K562 (cell line): Measurements from ENCODE around the gene CELSR1. TPM values are rescaled to one million over a fixed set of nuclear protein-coding genes. Genes with fewer than 3 reads are reported as not detected.
A peak's percentile ranks its signal among the peaks of the same experiment; 100 is the strongest.

Experiments used
- ATAC-seq: fragments of 200-7000 bp; cut with Tn5 transposase; 3 replicates; pipeline ENCODE4 v1.9.1; 2020; ENCODE audit warnings: moderate library complexity
- BruUV-seq: library from RNA; stranded (reverse); fragments of 400-500 nt; replicated peaks from 2 replicates; lab custom pipeline; 2021; lab: Mats Ljungman, UMichigan
- CTCF ChIA-PET: fragments of 300-600 bp; formaldehyde crosslinking; extraction: SDS; loops from one replicate; lab custom pipeline; 2021; ENCODE audit warnings: low intra/inter-chr PET ratio; lab: Yijun Ruan, JAX
- POLR2A ChIA-PET: fragments of 300-600, 350-650 bp; sonication (Branson Sonifier 250); formaldehyde crosslinking; extraction: SDS; loops from one replicate; lab custom pipeline; 2021; ENCODE audit warnings: antibody characterized with exemption, inconsistent platforms; lab: Yijun Ruan, JAX
- DNase-seq, 4 experiments: peaks; one replicate each; pipeline versions ENCODE4 v3.0.0 to v3.0.0-alpha.2; 2011 to 2018; ENCODE audit warnings: low spot score in 3 of 4, mixed read lengths in 3 of 4; ENCODE audit errors: extremely low read depth in 1 of 4
- FAIRE-seq: peaks from 2 replicates; lab custom pipeline; 2011; peaks lifted over from hg19 to GRCh38; lab: Jason Lieb, UNC
- H2AFZ ChIP-seq: 2 replicates; pipeline ENCODE4 v1.6.0; 2011; ENCODE audit warnings: low read depth, low read length, control low read depth, inconsistent platforms
- H3K27ac ChIP-seq: fragments of 200-600 bp; 3 replicates; pipeline ENCODE4 v1.8.0; 2011; ENCODE audit warnings: low read depth, mild to moderate bottlenecking, control low read depth, inconsistent platforms, low read length, moderate library complexity, mixed read lengths; ENCODE audit errors: extremely low read depth
- H3K27me3 ChIP-seq, 2 experiments: fragments of 300-600 bp in 1 of 2; 2 replicates in 1 of 2; 3 replicates in 1 of 2; pipeline versions ENCODE4 v1.6.0 to v1.8.0; 2011; ENCODE audit warnings: inconsistent platforms in 2 of 2, low read length in 2 of 2, mild to moderate bottlenecking in 1 of 2, mixed read lengths in 1 of 2, moderate library complexity in 1 of 2; ENCODE audit not compliant: control insufficient read depth in 2 of 2, insufficient read depth in 2 of 2
- H3K36me3 ChIP-seq: fragments of 300-600 bp; 3 replicates; pipeline ENCODE4 v1.8.0; 2011; ENCODE audit warnings: mild to moderate bottlenecking, low read length, inconsistent platforms; ENCODE audit not compliant: control insufficient read depth, insufficient read depth
- H3K4me1 ChIP-seq, 2 experiments: fragments of 200-600 bp in 1 of 2; replicated peaks in 1 of 2; 2 replicates in 1 of 2; 3 replicates in 1 of 2; pipeline versions ENCODE4 v1.5.1 to v1.8.0; 2011; ENCODE audit warnings: inconsistent platforms in 2 of 2, low read length in 2 of 2, mild to moderate bottlenecking in 1 of 2, mixed read lengths in 1 of 2, moderate library complexity in 1 of 2; ENCODE audit not compliant: control insufficient read depth in 2 of 2, insufficient read depth in 2 of 2
- H3K4me2 ChIP-seq: 2 replicates; pipeline ENCODE4 v1.6.1; 2011; ENCODE audit warnings: low read length, control low read depth, inconsistent platforms, mixed read lengths; ENCODE audit not compliant: insufficient read depth
- H3K4me3 ChIP-seq: fragments of 200-600 bp; sonication (generic), shearing (Covaris generic); 2 replicates; pipeline ENCODE4 v1.5.1; 2016; ENCODE audit warnings: control low read depth, inconsistent platforms
- H3K79me2 ChIP-seq: fragments of 200-600 bp; 3 replicates; pipeline ENCODE4 v1.8.0; 2011; ENCODE audit warnings: low read length, inconsistent platforms; ENCODE audit not compliant: control insufficient read depth, insufficient read depth
- H3K9ac ChIP-seq, 2 experiments: 2 replicates each; pipeline versions ENCODE4 v1.6.0 to v1.6.1; 2011; ENCODE audit warnings: low read depth in 2 of 2, low read length in 2 of 2, control low read depth in 1 of 2, inconsistent platforms in 1 of 2, mild to moderate bottlenecking in 1 of 2, mixed read lengths in 1 of 2; ENCODE audit not compliant: insufficient read depth in 1 of 2
- H3K9me1 ChIP-seq: one replicate; pipeline ENCODE4 v1.6.0; 2011; ENCODE audit warnings: inconsistent platforms, mild to moderate bottlenecking, low read length, moderate library complexity; ENCODE audit not compliant: control insufficient read depth, insufficient read depth
- H3K9me3 ChIP-seq: replicated peaks from 2 replicates; pipeline ENCODE4 v1.5.1; 2011; ENCODE audit warnings: low read depth, low read length, inconsistent platforms; ENCODE audit not compliant: control insufficient read depth, insufficient read depth
- H4K20me1 ChIP-seq: replicated peaks from 2 replicates; pipeline ENCODE4 v1.6.1; 2011; ENCODE audit warnings: low read length, inconsistent platforms, mixed read lengths; ENCODE audit not compliant: control insufficient read depth, insufficient read depth
- ARID1B ChIP-seq: fragments of 450-650 bp; IDR thresholded peaks from 2 replicates; pipeline ENCODE4 v1.6.1; 2016; ENCODE audit warnings: antibody characterized with exemption, mild to moderate bottlenecking, inconsistent platforms
- FOSL1 ChIP-seq: fragments of 200-800 bp; sonication (Bioruptor generic); conservative IDR thresholded peaks from 2 replicates; pipeline ENCODE4 v1.6.1; 2016; ENCODE audit warnings: missing genetic modification characterization, missing compliant biosample characterization
- HDAC6 ChIP-seq: IDR thresholded peaks from 2 replicates; pipeline ENCODE4 v1.6.1; 2012; ENCODE audit warnings: low read depth, mild to moderate bottlenecking, control low read depth, inconsistent platforms, low read length, moderate library complexity
- JUND ChIP-seq, 2 experiments: IDR thresholded peaks; 2 replicates in 1 of 2; 3 replicates in 1 of 2; pipeline ENCODE4 v1.6.1; 2011; ENCODE audit warnings: borderline replicate concordance in 2 of 2, low read depth in 2 of 2, low read length in 2 of 2, improper control_type of control experiment in 1 of 2, missing biosample characterization in 1 of 2, missing genetic modification characterization in 1 of 2, missing genetic modification reagents in 1 of 2
- MEIS2 ChIP-seq: fragments of 450-650 bp; IDR thresholded peaks from 2 replicates; pipeline ENCODE4 v1.6.1; 2014; ENCODE audit warnings: mild to moderate bottlenecking; ENCODE audit not compliant: partially characterized antibody
- NFE2 ChIP-seq: IDR thresholded peaks from 2 replicates; pipeline ENCODE4 v1.6.1; 2014; ENCODE audit warnings: antibody characterized with exemption, low read depth
- RBM17 ChIP-seq: fragments of 200-400 bp; formaldehyde crosslinking; IDR thresholded peaks from 2 replicates; pipeline ENCODE4 v1.6.1; 2017; ENCODE audit warnings: low read depth, mild to moderate bottlenecking, low read length, borderline replicate concordance
- SRF ChIP-seq, 2 experiments: fragments of 250-450, 450-650 bp in 1 of 2; sonication (Bioruptor Pico) in 1 of 2; sonication (generic) in 1 of 2; formaldehyde crosslinking; IDR thresholded peaks; 2 replicates each; pipeline versions ENCODE4 v1.5.0 to v1.5.1; 2020 to 2022; ENCODE audit warnings: mild to moderate bottlenecking in 1 of 2, missing genetic modification reagents in 1 of 2
- ZNF695 ChIP-seq: fragments of 450-650 bp; formaldehyde crosslinking; IDR thresholded peaks from 2 replicates; pipeline ENCODE4 v1.4.0; 2020; ENCODE audit warnings: mild to moderate bottlenecking, moderate library complexity
- ZNF830 ChIP-seq: fragments of 250-450 bp; sonication (Bioruptor Pico); IDR thresholded peaks from 2 replicates; pipeline ENCODE4 v1.5.0; 2021; ENCODE audit warnings: mild to moderate bottlenecking
- WGBS: fragments of 100-300 bp; shearing (Covaris generic); methylation state at CpG from one replicate; pipeline ENCODE4 v1.1.6; 2016; ENCODE audit warnings: low coverage, mixed read lengths; ENCODE audit not compliant: insufficient coverage; ENCODE audit errors: missing lambda C conversion rate; 5-methylcytosine and 5-hydroxymethylcytosine counted together
- in situ Hi-C: fragments of 300-500 bp; cut with MboI; formaldehyde crosslinking; loops from 4 replicates; pipeline ENCODE4 v1.15.0; 2018; ENCODE audit warnings: inconsistent platforms, mixed read lengths
- intact Hi-C: fragments of 100-400 bp; cut with micrococcal nuclease; formaldehyde crosslinking; loops from 2 replicates; pipeline ENCODE4 v1.14.2; 2022
- polyA plus RNA-seq, 8 experiments: library from polyadenylated mRNA; depleted of rRNA in 4 of 8; stranded (reverse) in 5 of 8; unstranded in 3 of 8; fragments of >200 nt; fragmentation: Nextera tagmentation in 2 of 8; fragmentation: Illumina TruSeq in 1 of 8; extraction: Ambion mirVana in 2 of 8; extraction: Trizol in 1 of 8; gene quantifications; 2 replicates each; pipeline versions ENCODE4 v1.2.1 to v1.2.3, GENCODE V29; 2011 to 2014; ENCODE audit warnings: inconsistent platforms in 1 of 8, missing spikeins in 1 of 8
- total RNA-seq, 7 experiments: library from RNA; depleted of rRNA in 6 of 7; stranded (reverse); fragments of >200 nt in 6 of 7; fragmentation: Illumina TruSeq in 2 of 7; extraction: Trizol in 2 of 7; gene quantifications; 2 replicates each; pipeline versions ENCODE4 v1.2.1 to v1.2.3, GENCODE V29; 2011 to 2021; ENCODE audit warnings: low replicate concordance in 1 of 7
- TF ChIP-seq, protein P1 (sequence below), 2 experiments: fragments of 450-650 bp; IDR thresholded peaks; 2 replicates each; pipeline ENCODE4 v1.6.1; 2018; ENCODE audit warnings: mild to moderate bottlenecking in 2 of 2, low read depth in 1 of 2; ENCODE audit not compliant: partially characterized antibody in 2 of 2
- TF ChIP-seq, protein P2 (sequence below), 2 experiments: fragments of 450-650 bp in 1 of 2; sonication (generic) in 1 of 2; formaldehyde crosslinking in 1 of 2; IDR thresholded peaks in 1 of 2; conservative IDR thresholded peaks in 1 of 2; 2 replicates each; pipeline versions ENCODE4 v1.6.1 to v1.8.1; 2016 to 2023; ENCODE audit warnings: mild to moderate bottlenecking in 2 of 2, moderate library complexity in 2 of 2, inconsistent platforms in 1 of 2, missing genetic modification reagents in 1 of 2

The CELSR1 gene
- total and polyA plus RNA-seq, 9 of the 15 experiments (the other 6 are each of a cell fraction or from before 2014, with no cell fraction given), result under 0.01 to 0.09 TPM; not detected in 7

DNA sequence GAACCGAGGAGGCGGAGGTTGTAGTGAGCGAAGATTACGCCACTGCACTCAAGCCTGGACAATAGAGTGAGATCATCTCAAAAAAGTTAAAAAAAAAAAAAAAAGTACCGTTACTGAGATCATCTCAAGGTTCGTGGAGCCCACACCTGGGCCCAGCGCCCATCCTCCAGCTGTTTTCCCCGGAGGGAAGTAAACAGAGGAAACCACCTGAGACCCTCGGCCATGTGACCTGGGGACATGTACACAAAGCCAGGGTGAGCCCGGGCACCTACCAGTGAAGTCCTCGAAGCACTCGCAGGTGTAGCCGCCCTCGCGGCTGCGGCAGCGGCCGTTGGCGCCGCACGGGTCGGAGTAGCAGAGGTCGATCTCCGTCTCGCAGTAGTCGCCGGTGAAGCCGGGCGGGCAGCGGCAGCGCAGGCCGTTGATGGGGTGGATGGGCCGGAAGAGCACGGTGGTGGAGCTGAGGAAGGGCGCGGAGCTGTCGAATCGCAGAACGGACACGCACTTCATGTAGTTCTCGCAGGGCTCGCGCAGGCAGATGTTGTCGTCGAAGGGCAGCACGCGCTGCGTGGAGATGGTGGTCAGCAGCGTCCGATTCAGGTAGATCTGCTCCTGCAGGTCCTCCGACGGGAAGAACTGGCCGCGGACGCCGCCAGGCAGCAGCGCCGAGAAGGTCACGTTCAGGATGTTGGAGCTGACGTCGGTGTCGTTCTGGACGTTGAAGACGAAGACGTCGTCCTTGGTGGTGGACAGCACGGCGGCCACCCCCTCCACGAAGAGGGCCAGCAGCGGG is 73.8 kb downstream of the CELSR1 start (continued):
- TF ChIP-seq, protein P1, sequence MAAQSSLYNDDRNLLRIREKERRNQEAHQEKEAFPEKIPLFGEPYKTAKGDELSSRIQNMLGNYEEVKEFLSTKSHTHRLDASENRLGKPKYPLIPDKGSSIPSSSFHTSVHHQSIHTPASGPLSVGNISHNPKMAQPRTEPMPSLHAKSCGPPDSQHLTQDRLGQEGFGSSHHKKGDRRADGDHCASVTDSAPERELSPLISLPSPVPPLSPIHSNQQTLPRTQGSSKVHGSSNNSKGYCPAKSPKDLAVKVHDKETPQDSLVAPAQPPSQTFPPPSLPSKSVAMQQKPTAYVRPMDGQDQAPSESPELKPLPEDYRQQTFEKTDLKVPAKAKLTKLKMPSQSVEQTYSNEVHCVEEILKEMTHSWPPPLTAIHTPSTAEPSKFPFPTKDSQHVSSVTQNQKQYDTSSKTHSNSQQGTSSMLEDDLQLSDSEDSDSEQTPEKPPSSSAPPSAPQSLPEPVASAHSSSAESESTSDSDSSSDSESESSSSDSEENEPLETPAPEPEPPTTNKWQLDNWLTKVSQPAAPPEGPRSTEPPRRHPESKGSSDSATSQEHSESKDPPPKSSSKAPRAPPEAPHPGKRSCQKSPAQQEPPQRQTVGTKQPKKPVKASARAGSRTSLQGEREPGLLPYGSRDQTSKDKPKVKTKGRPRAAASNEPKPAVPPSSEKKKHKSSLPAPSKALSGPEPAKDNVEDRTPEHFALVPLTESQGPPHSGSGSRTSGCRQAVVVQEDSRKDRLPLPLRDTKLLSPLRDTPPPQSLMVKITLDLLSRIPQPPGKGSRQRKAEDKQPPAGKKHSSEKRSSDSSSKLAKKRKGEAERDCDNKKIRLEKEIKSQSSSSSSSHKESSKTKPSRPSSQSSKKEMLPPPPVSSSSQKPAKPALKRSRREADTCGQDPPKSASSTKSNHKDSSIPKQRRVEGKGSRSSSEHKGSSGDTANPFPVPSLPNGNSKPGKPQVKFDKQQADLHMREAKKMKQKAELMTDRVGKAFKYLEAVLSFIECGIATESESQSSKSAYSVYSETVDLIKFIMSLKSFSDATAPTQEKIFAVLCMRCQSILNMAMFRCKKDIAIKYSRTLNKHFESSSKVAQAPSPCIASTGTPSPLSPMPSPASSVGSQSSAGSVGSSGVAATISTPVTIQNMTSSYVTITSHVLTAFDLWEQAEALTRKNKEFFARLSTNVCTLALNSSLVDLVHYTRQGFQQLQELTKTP (IDR thresholded peaks at IDR 0.05; ENCODE audit: low read depth in 1 of 2, partially characterized antibody in 2 of 2), result no peak
- TF ChIP-seq ZNF830 (CRISPR knock-in tag) (no peak), HDAC6 (no peak)

- ATAC-seq (no peak), FAIRE-seq (no peak), DNase-seq (peak in 3 of 4 experiments; percentile 13 to 20 (median 17))
- Histone ChIP-seq H3K27ac (no peak overlapping the region), H3K9me1 (no peaks in the 10 kb centered on the region), H3K4me3 (no peak overlapping the region), H3K27me3 (peaks cover 26 to 72% of the 10 kb centered on the region in 2 experiments; a peak in 4 of 5 replicates), H4K20me1 (no peaks in the 10 kb centered on the region), H3K4me1 (peaks cover 0 to 12% of the 10 kb centered on the region in 2 experiments; a peak in 3 of 5 replicates), H2AFZ (no peak overlapping the region), H3K9me3 (no peaks in the 10 kb centered on the region), H3K4me2 (no peak overlapping the region), H3K36me3 (no peaks in the 10 kb centered on the region), H3K79me2 (no peaks in the 10 kb centered on the region), H3K9ac (no peak overlapping the region)
- no TSS peak for BruUV-seq
- in situ Hi-C loops (no loop called here), intact Hi-C loops (no loop called here)
- POLR2A ChIA-PET, result no interaction called here
- CTCF ChIA-PET, result no interaction called here
- 3% methylated on average over 17 of the region's 18 CpGs for WGBS
- TF ChIP-seq NFE2 (0 out of 2 replicates have a peak, but pooled peaks have one; percentile 12), ARID1B (0 out of 2 replicates have a peak, but pooled peaks have one; percentile 19), SRF (CRISPR knock-in tag; IDR thresholded peaks at IDR 0.05) (peak in 1 of 2 experiments; percentile 63; a peak in 1 of 4 replicates), FOSL1 (tag) (peak; percentile 89), JUND (IDR thresholded peaks at IDR 0.05; ENCODE audit: borderline replicate concordance, low read depth, low read length) (peak; percentile 70; the same call in 1 of the 2 replicates), JUND (tag; IDR thresholded peaks at IDR 0.05; ENCODE audit: borderline replicate concordance, low read depth, low read length) (0 out of 3 replicates have a peak, but pooled peaks have one; percentile 32), MEIS2 (peak; percentile 80), ZNF695 (no peak), RBM17 (no peak)
- TF ChIP-seq, protein P2, sequence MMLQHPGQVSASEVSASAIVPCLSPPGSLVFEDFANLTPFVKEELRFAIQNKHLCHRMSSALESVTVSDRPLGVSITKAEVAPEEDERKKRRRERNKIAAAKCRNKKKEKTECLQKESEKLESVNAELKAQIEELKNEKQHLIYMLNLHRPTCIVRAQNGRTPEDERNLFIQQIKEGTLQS (IDR thresholded peaks at IDR 0.05), result peak; percentile 80
- TF ChIP-seq, protein P2 (CRISPR knock-in tag; conservative IDR thresholded peaks at IDR 0.05), result no peak
These were observed 74.6 kb downstream of the CELSR1 start for GRCh38 chr22:46462726-46463371.
